Astrocyte (in vitro differentiated cells and primary cell): ENCODE measurements around the gene ALOXE3.
A peak's percentile ranks its signal among the peaks of the same experiment; 100 is the strongest.

ENCODE experiments used
- CTCF ChIP-seq: IDR thresholded peaks from 2 replicates; pipeline ENCODE4 v1.5.1; 2011; ENCODE audit warnings: low read depth, mild to moderate bottlenecking, inconsistent platforms, low read length, moderate library complexity; ENCODE audit not compliant: insufficient read depth
- EZH2 ChIP-seq: IDR thresholded peaks from 2 replicates; pipeline ENCODE4 v1.6.1; 2012; ENCODE audit warnings: mild to moderate bottlenecking, low read length, inconsistent platforms; ENCODE audit not compliant: insufficient read depth

GRCh38 chr17:8062435-8062806 is 55.9 kb downstream of the ALOXE3 start:
- TF ChIP-seq CTCF (no peak), EZH2 (peak; percentile 64)
